Measurements from ENCODE around the gene FANK1.
A peak's percentile ranks its signal among the peaks of the same experiment; 100 is the strongest.

FANK1 gene

GRCh38 chr10:125980521-125981035 lies 84.2 kb downstream of the FANK1 start:
- no peaks in the 10 kb centered on the region for H3K27me3 ChIP-seq (replicated peaks; ENCODE audit: control insufficient read depth, insufficient read depth, low read length)
- H3K36me3 ChIP-seq (ENCODE audit: control insufficient read depth, insufficient read depth, low read length) = no peaks in the 10 kb centered on the region
- no peak for DNase-seq (ENCODE audit: extremely low read depth, insufficient read length)

GRCh38 chr10:125982260-125982948 lies 86.0 kb downstream of the FANK1 start:
- Histone ChIP-seq H3K4me3 (replicated peaks; ENCODE audit: low read depth, low read length) (no peak overlapping the region), H3K27me3 (replicated peaks; ENCODE audit: control insufficient read depth, insufficient read depth, low read length) (no peaks in the 10 kb centered on the region), H3K36me3 (ENCODE audit: control insufficient read depth, insufficient read depth, low read length) (no peaks in the 10 kb centered on the region)
- peak; percentile 26 for DNase-seq (ENCODE audit: extremely low read depth, insufficient read length)
- TF ChIP-seq CTCF (IDR thresholded peaks at IDR 0.05; ENCODE audit: insufficient read depth, low read length, poor library complexity, severe bottlenecking) = peak; percentile 55

More at GRCh38 chr10:125980521-125981035, 84.2 kb downstream of the FANK1 start:
- no peak for TF ChIP-seq CTCF (IDR thresholded peaks at IDR 0.05; ENCODE audit: insufficient read depth, low read length, poor library complexity, severe bottlenecking)
- no peak overlapping the region for H3K4me3 ChIP-seq (replicated peaks; ENCODE audit: low read depth, low read length)

- H3K36me3 ChIP-seq (ENCODE audit: control insufficient read depth, insufficient read depth, low read length) = no peaks in the 10 kb centered on the region
- no peaks in the 10 kb centered on the region for H3K27me3 ChIP-seq (replicated peaks; ENCODE audit: control insufficient read depth, insufficient read depth, low read length)
- no peak for TF ChIP-seq CTCF (IDR thresholded peaks at IDR 0.05; ENCODE audit: insufficient read depth, low read length, poor library complexity, severe bottlenecking)
- no peak overlapping the region for H3K4me3 ChIP-seq (replicated peaks; ENCODE audit: low read depth, low read length)
- no peak for DNase-seq (ENCODE audit: extremely low read depth, insufficient read length)
Observed at GRCh38 chr10:125983161-125983560, 86.8 kb downstream of the FANK1 start.

GRCh38 chr10:125983656-125984055 lies 87.3 kb downstream of the FANK1 start:
- H3K36me3 ChIP-seq (ENCODE audit: control insufficient read depth, insufficient read depth, low read length) = no peaks in the 10 kb centered on the region
- no peaks in the 10 kb centered on the region for H3K27me3 ChIP-seq (replicated peaks; ENCODE audit: control insufficient read depth, insufficient read depth, low read length)
- DNase-seq (ENCODE audit: extremely low read depth, insufficient read length) = no peak
- H3K4me3 ChIP-seq (replicated peaks; ENCODE audit: low read depth, low read length) = no peak overlapping the region
- TF ChIP-seq CTCF (IDR thresholded peaks at IDR 0.05; ENCODE audit: insufficient read depth, low read length, poor library complexity, severe bottlenecking) = no peak

GRCh38 chr10:125984346-125984745 lies 88.0 kb downstream of the FANK1 start:
- Histone ChIP-seq H3K27me3 (replicated peaks; ENCODE audit: control insufficient read depth, insufficient read depth, low read length) (no peaks in the 10 kb centered on the region), H3K36me3 (ENCODE audit: control insufficient read depth, insufficient read depth, low read length) (no peaks in the 10 kb centered on the region), H3K4me3 (replicated peaks; ENCODE audit: low read depth, low read length) (no peak overlapping the region)
- no peak for DNase-seq (ENCODE audit: extremely low read depth, insufficient read length)
- no peak for TF ChIP-seq CTCF (IDR thresholded peaks at IDR 0.05; ENCODE audit: insufficient read depth, low read length, poor library complexity, severe bottlenecking)
